Brain pericyte (primary cell): ENCODE data around the gene UBL7.
A peak's percentile ranks its signal among the peaks of the same experiment; 100 is the strongest.

Experiments
- DNase-seq: peaks from one replicate; pipeline ENCODE4 v3.0.0-alpha.2; 2012; ENCODE audit warnings: low read depth, low spot score

Gene UBL7

GRCh38 chr15:74441248-74441941, 19.6 kb downstream of the UBL7 start:
- DNase-seq: no peak

DNA sequence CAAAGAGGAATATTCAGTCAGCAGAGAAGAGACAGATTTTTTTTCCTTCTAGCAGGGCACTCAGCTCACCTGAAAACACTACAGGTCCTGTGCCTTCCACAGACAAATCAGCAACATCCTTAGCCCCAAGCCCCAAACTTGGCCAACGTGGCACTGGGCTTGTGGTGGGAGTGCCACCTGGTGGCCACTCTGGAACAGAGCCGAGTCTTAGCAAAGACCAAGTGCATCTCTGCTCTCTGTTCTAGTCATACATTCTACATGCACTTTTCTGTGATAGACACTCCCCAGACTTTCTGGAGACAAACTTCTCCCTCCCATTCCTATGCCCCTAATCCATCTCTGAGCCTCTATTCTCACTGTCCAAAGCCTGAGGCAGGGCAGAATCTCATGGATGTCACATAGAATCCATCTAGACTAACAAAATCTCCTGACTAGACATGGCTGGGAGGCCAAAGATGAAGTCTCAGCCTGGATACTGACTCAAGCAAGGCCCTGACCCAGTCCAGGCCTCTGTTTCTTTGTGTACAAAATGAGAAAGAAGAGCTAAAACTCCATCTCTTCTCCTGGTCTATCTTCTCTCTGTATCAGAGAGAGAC, 22.1 kb downstream of the UBL7 start:
- DNase-seq: peak; percentile 32

DNA sequence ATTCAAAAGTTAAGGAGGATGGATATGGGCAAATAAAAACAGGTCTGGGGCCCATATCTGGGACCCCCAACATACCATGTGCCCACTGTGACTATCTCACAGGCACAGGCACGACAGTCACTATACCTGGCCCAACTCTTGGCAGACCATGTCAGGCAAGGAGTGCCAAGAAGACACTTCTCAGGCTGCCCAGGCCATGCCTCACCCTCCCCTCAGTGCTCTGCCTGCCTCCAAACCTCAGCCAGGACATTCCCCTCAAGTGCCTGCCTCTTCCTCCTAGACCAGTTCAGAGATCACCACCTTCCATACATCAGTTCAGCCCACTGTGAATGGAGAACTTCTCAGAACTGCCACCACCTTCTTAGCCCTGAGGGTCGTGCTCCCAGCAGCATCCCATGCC, 22.8 kb downstream of the UBL7 start:
- DNase-seq: no peak

- DNase-seq: no peak
Observed at GRCh38 chr15:74434263-74435136, 26.5 kb downstream of the UBL7 start.

DNA sequence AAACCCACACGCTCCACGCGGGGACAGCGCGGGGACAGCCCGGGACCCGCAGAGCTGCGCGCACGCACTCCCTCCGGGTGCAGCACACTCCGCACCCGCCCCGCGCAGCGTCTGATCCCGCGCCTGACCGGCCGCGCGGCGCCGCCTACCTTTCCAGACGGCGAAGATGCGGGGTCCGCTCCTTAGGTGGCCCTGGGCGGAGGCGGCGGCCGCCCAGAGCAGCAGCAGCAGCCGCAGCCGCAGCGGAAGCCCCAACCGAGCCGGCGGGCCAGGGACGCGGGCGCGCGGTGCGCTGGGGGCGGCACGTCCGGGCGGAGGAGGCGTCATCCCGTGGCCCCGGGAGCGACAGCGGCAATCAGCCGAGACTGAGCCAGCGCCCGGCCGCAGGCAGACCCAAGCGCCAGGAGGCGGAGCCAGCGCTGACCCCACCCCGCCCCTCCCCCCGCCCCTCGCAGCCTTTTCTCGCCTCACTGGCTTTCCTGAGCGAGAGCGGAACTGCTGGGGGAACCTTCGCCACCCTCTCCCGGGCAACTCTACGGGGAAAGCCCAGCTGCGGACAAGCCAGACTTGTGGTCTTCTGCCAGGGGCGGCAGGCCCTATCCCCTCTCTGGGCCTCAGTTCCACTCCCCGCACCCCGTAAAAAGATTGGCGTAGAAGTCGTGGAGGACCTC, 27.2 kb downstream of the UBL7 start, which contains the start of gene SEMA7A:
SEMA7A (minus strand) TSS at position 367 of the 671 bp plus-strand sequence; CDS start at position 327, 40 bp downstream.
- DNase-seq: no peak

- no peak for DNase-seq
Observed at GRCh38 chr15:74432968-74433591, 27.9 kb downstream of the UBL7 start.

GRCh38 chr15:74432271-74432967, 28.5 kb downstream of the UBL7 start:
- no peak for DNase-seq

GRCh38 chr15:74431645-74432044, 29.3 kb downstream of the UBL7 start:
- DNase-seq: no peak

GRCh38 chr15:74431116-74431515, 29.8 kb downstream of the UBL7 start:
- DNase-seq: no peak

DNA sequence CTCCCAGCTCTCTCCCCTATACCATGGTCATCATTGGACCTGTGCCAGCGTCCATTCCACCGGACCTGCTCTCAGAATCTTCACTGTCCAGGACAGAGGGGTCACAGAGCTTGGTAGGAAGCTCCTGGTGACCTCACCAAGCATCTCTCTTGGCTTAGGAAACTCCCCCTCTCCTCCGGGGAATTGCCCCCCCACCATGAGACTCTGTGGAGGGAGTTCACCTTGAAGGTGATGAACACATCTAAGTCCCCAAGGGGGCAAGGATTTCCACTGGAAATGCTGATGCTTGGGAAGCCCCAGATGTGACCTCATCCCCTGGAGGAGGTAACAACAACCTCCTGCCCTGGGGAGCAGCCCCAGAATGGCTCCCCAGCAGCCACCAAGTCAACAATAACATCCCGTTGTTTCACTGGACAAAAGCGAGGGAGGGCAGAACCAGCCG, 30.4 kb downstream of the UBL7 start:
- DNase-seq: no peak

- no peak for DNase-seq
Observed at GRCh38 chr15:74429781-74430400, 31.1 kb downstream of the UBL7 start.

GRCh38 chr15:74428970-74429780, 31.8 kb downstream of the UBL7 start:
- DNase-seq: no peak

GRCh38 chr15:74428442-74428787, 32.5 kb downstream of the UBL7 start:
- no peak for DNase-seq

- DNase-seq: no peak
Observed at GRCh38 chr15:74427607-74428441, 33.1 kb downstream of the UBL7 start.

GRCh38 chr15:74426404-74427281, 34.3 kb downstream of the UBL7 start:
- DNase-seq: no peak

DNA sequence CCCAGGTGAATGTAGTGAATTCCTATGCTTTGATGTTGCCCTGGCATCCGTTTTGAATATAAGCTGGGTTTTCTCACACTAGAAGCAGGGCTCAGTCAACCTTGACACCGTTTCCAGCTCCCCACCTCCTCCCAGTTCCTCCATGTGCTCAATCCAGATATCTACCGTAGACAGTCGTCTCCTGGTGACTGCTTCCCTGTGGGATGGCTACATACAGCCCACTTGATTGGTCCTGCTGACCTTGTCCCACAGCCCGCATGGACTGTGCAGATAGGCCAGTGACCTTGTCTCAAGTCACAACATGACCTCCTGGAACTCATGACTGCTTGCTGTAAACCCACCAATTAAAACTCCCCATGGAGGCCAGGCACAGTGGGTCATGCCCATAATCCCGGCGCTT, 35.3 kb downstream of the UBL7 start:
- no peak for DNase-seq

DNA sequence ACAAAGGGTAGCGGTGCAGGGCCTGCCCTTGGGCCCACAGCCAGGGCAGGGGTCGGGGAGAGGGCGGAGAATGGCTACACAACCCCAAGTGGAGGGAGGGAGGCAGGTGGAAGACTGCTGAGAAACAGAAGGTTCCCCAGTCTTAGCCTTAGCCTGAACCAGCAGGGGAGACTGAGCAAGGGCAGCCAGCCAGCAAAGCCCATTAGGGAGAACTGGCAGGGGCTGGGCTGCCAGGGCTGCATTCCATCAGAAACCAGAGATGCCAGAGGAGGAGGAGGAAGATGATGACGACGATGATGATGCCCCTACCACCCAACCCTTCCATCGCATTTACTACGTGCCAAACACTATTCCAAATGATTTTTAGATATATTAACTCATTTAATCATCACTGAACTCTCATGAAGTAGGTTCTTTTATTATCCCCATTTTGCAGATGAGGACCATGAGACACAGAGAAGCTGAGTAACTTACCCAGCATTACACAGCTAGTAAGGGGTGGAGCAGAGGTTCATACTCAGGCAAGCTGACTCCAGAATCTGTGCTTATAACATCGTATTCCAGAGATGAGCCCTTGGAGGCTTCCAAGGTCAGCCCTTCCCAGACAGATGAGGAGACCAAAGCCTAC, 35.9 kb downstream of the UBL7 start:
- no peak for DNase-seq
